HCT116 (cell line): ENCODE data around the gene NSG1. TPM values are rescaled to one million over a fixed set of nuclear protein-coding genes. Genes with fewer than 3 reads are reported as not detected.
A peak's percentile ranks its signal among the peaks of the same experiment; 100 is the strongest.

Experiments used
- ATAC-seq: fragments of 200-7000 bp; cut with Tn5 transposase; 2 replicates; pipeline ENCODE4 v1.9.1; 2020; ENCODE audit warnings: mild to moderate bottlenecking, moderate library complexity
- BruUV-seq: library from RNA; stranded (reverse); fragments of 400-500 nt; replicated peaks from 2 replicates; lab custom pipeline; 2021; lab: Mats Ljungman, UMichigan
- CTCF ChIA-PET: fragments of 300-600 bp; sonication (Branson Sonifier 250); formaldehyde crosslinking; loops from one replicate; lab custom pipeline; 2021; ENCODE audit warnings: antibody characterized with exemption; lab: Charles Lee
- POLR2A ChIA-PET: fragments of 300-600, 350-600 bp; sonication (Branson Sonifier 250); formaldehyde crosslinking; loops from one replicate; lab custom pipeline; 2021; ENCODE audit warnings: antibody characterized with exemption; lab: Charles Lee
- RAD21 ChIA-PET, 2 experiments: fragments of 300-600 bp; sonication (Branson Sonifier 250); formaldehyde crosslinking; loops; one replicate each; lab custom pipeline; 2023; ENCODE audit warnings: low total read pairs in 2 of 2; ENCODE audit not compliant: uncharacterized antibody in 2 of 2, unreplicated experiment in 2 of 2, low non-redundant PET in 1 of 2; lab: Charles Lee
- DNase-seq: peaks from one replicate; pipeline ENCODE4 v3.0.0-alpha.2; 2010; ENCODE audit warnings: low read depth, low spot score
- H2AFZ ChIP-seq: fragments of 200-600 bp; shearing (Covaris generic), sonication (generic); 2 replicates; pipeline ENCODE4 v1.6.1; 2017; ENCODE audit warnings: low read depth, mixed run types, mixed read lengths, antibody characterized with exemption, low read length; ENCODE audit not compliant: poor library complexity, severe bottlenecking
- H3K27ac ChIP-seq: 2 replicates; pipeline ENCODE4 v1.5.1; 2012; ENCODE audit warnings: low read depth, low read length
- H3K27me3 ChIP-seq: fragments of 200-600 bp; sonication (generic); 2 replicates; pipeline ENCODE4 v1.6.1; 2016; ENCODE audit warnings: mixed run types, low read length, mixed read lengths; ENCODE audit not compliant: insufficient read depth
- H3K36me3 ChIP-seq, 2 experiments: fragments of 200-500 bp in 1 of 2; fragments of 200-600 bp in 1 of 2; sonication (Bioruptor generic) in 1 of 2; sonication (generic) in 1 of 2; 2 replicates each; pipeline versions ENCODE4 v1.5.1 to v1.6.1; 2014 to 2016; ENCODE audit warnings: low read length in 2 of 2, inconsistent platforms in 1 of 2, mixed read lengths in 1 of 2, mixed run types in 1 of 2; ENCODE audit not compliant: insufficient read depth in 2 of 2, control insufficient read depth in 1 of 2
- H3K4me1 ChIP-seq, 2 experiments: fragments of 200-600 bp in 1 of 2; sonication (generic) in 1 of 2; 2 replicates each; pipeline versions ENCODE4 v1.5.1 to v1.6.1; 2012 to 2017; ENCODE audit warnings: low read length in 2 of 2, inconsistent platforms in 1 of 2, mild to moderate bottlenecking in 1 of 2, mixed read lengths in 1 of 2, mixed run types in 1 of 2, moderate library complexity in 1 of 2; ENCODE audit not compliant: insufficient read depth in 2 of 2, control insufficient read depth in 1 of 2
- H3K4me2 ChIP-seq: fragments of 200-600 bp; sonication (generic); 2 replicates; pipeline ENCODE4 v1.6.1; 2017; ENCODE audit warnings: mixed run types, low read length, mixed read lengths
- H3K4me3 ChIP-seq, 2 experiments: fragments of 200-600 bp in 1 of 2; sonication (generic) in 1 of 2; replicated peaks in 1 of 2; 2 replicates each; pipeline ENCODE4 v1.5.1; 2011 to 2016; ENCODE audit warnings: low read length in 2 of 2, control low read depth in 1 of 2, low read depth in 1 of 2, mild to moderate bottlenecking in 1 of 2, mixed read lengths in 1 of 2, mixed run types in 1 of 2
- H3K79me2 ChIP-seq: fragments of 200-600 bp; sonication (generic); 2 replicates; pipeline ENCODE4 v1.6.1; 2017; ENCODE audit warnings: mild to moderate bottlenecking, mixed run types, low read length, moderate library complexity, mixed read lengths; ENCODE audit not compliant: insufficient read depth
- H3K9ac ChIP-seq: fragments of 200-600 bp; sonication (generic); 2 replicates; pipeline ENCODE4 v1.6.1; 2016; ENCODE audit warnings: low read length, mixed read lengths
- H3K9me2 ChIP-seq: fragments of 200-600 bp; sonication (generic), shearing (Covaris generic); 2 replicates; pipeline ENCODE4 v1.6.1; 2017; ENCODE audit warnings: mixed run types, mild to moderate bottlenecking, moderate library complexity; ENCODE audit not compliant: insufficient read depth
- H3K9me3 ChIP-seq, 2 experiments: fragments of 200-500 bp in 1 of 2; fragments of 200-600 bp in 1 of 2; sonication (Bioruptor generic) in 1 of 2; sonication (generic) in 1 of 2; 2 replicates each; pipeline ENCODE4 v1.6.1; 2014 to 2017; ENCODE audit warnings: low read length in 2 of 2, mixed read lengths in 2 of 2, inconsistent platforms in 1 of 2, low read depth in 1 of 2, mild to moderate bottlenecking in 1 of 2, mixed run types in 1 of 2, moderate library complexity in 1 of 2; ENCODE audit not compliant: control insufficient read depth in 1 of 2, insufficient read depth in 1 of 2
- H4K20me1 ChIP-seq: fragments of 200-600 bp; sonication (generic), shearing (Covaris generic); 2 replicates; pipeline ENCODE4 v1.6.1; 2017; ENCODE audit warnings: mixed run types, mild to moderate bottlenecking, moderate library complexity; ENCODE audit not compliant: insufficient read depth
- ATF3 ChIP-seq: IDR thresholded peaks from 2 replicates; pipeline ENCODE4 v1.6.1; 2012
- CBX3 ChIP-seq: IDR thresholded peaks from 2 replicates; pipeline ENCODE4 v1.6.1; 2012; ENCODE audit warnings: low read depth
- CEBPB ChIP-seq: IDR thresholded peaks from 2 replicates; pipeline ENCODE4 v1.6.1; 2012; ENCODE audit warnings: low read depth
- CTCF ChIP-seq, 3 experiments: fragments of 200-600 bp in 1 of 3; sonication (generic) in 1 of 3; IDR thresholded peaks in 2 of 3; conservative IDR thresholded peaks in 1 of 3; 2 replicates each; pipeline ENCODE4 v1.5.1; 2012 to 2017; ENCODE audit warnings: low read depth in 2 of 3, low read length in 2 of 3, antibody characterized with exemption in 1 of 3, borderline replicate concordance in 1 of 3, control low read depth in 1 of 3, mild to moderate bottlenecking in 1 of 3, mixed read lengths in 1 of 3, mixed run types in 1 of 3, moderate library complexity in 1 of 3; ENCODE audit not compliant: insufficient read depth in 1 of 3
- ELF1 ChIP-seq: IDR thresholded peaks from 2 replicates; pipeline ENCODE4 v1.6.1; 2012; ENCODE audit warnings: low read depth, borderline replicate concordance
- EZH2 ChIP-seq: fragments of 200-600 bp; sonication (generic); IDR thresholded peaks from 2 replicates; pipeline ENCODE4 v1.6.1; 2017; ENCODE audit warnings: antibody characterized with exemption, mixed run types
- EZH2phosphoT487 ChIP-seq: fragments of 200-600 bp; IDR thresholded peaks from 2 replicates; pipeline ENCODE4 v1.6.1; 2018; ENCODE audit warnings: antibody characterized with exemption, borderline replicate concordance
- FOSL1 ChIP-seq: IDR thresholded peaks from 2 replicates; pipeline ENCODE4 v1.6.1; 2012; ENCODE audit warnings: low read depth
- JUND ChIP-seq: IDR thresholded peaks from 2 replicates; pipeline ENCODE4 v1.6.1; 2012
- MAX ChIP-seq: IDR thresholded peaks from 2 replicates; pipeline ENCODE4 v1.6.1; 2012
- POLR2A ChIP-seq: IDR thresholded peaks from 2 replicates; pipeline ENCODE4 v1.7.0; 2011; ENCODE audit warnings: borderline replicate concordance; ENCODE audit not compliant: insufficient read depth, insufficient read length; ENCODE audit errors: extremely low read depth
- POLR2AphosphoS5 ChIP-seq: IDR thresholded peaks from 2 replicates; pipeline ENCODE4 v1.6.1; 2011; ENCODE audit warnings: mild to moderate bottlenecking, low read depth, low read length, moderate library complexity
- RAD21 ChIP-seq: IDR thresholded peaks from 2 replicates; pipeline ENCODE4 v1.6.1; 2012; ENCODE audit warnings: low read depth, mild to moderate bottlenecking
- REST ChIP-seq: IDR thresholded peaks from 2 replicates; pipeline ENCODE4 v1.6.1; 2012; ENCODE audit warnings: low read depth
- SIN3A ChIP-seq: IDR thresholded peaks from 2 replicates; pipeline ENCODE4 v1.6.1; 2012; ENCODE audit warnings: low read depth
- SP1 ChIP-seq: IDR thresholded peaks from 2 replicates; pipeline ENCODE4 v1.6.1; 2012; ENCODE audit warnings: low read depth
- SRF ChIP-seq: IDR thresholded peaks from 2 replicates; pipeline ENCODE4 v1.6.1; 2012; ENCODE audit warnings: low read depth
- TCF7L2 ChIP-seq: IDR thresholded peaks from 2 replicates; pipeline ENCODE4 v1.7.0; 2011; ENCODE audit warnings: borderline replicate concordance, inconsistent platforms; ENCODE audit not compliant: insufficient read depth, insufficient read length; ENCODE audit errors: extremely low read depth
- ZFX ChIP-seq: fragments of 450-650 bp; IDR thresholded peaks from 2 replicates; pipeline ENCODE4 v1.6.1; 2017
- ZNF274 ChIP-seq: fragments of 200-500 bp; sonication (Bioruptor generic); IDR thresholded peaks from 2 replicates; pipeline ENCODE4 v1.6.1; 2014; ENCODE audit warnings: mild to moderate bottlenecking, low read depth, low read length, inconsistent platforms
- intact Hi-C: fragments of 100-400 bp; cut with micrococcal nuclease; formaldehyde crosslinking; loops from 2 replicates; pipeline ENCODE4 v1.10.0; 2022
- total RNA-seq: library from RNA; stranded (reverse); gene quantifications from one replicate; pipeline ENCODE4 v1.2.1, GENCODE V29; 2021; ENCODE audit not compliant: unreplicated experiment

NSG1 gene
- total RNA-seq, 1 experiment from 2014 or later, result 0.12 TPM

GRCh38 chr4:4426511-4427120 lies 39.7 kb downstream of the NSG1 start:
- intact Hi-C loops, result no loop called here
- RAD21 ChIA-PET, result no interaction called here
- H3K4me3 ChIP-seq, result no peak overlapping the region

More at GRCh38 chr4:4426511-4427120, 39.7 kb downstream of the NSG1 start:
- POLR2A ChIA-PET, result no interaction called here
- Histone ChIP-seq H3K4me2 (peak overlapping the region; percentile 18; the same call in 1 of the 2 replicates), H3K36me3 (no peaks in the 10 kb centered on the region; a peak in 1 of 4 replicates), H2AFZ (no peak overlapping the region), H3K4me1 (peaks cover 0 to 27% of the 10 kb centered on the region in 2 experiments; a peak in 1 of 4 replicates), H4K20me1 (no peaks in the 10 kb centered on the region), H3K27me3 (no peaks in the 10 kb centered on the region), H3K9me2 (no peaks in the 10 kb centered on the region), H3K27ac (no peak overlapping the region), H3K9me3 (no peaks in the 10 kb centered on the region), H3K79me2 (no peaks in the 10 kb centered on the region), H3K9ac (no peak overlapping the region)
- BruUV-seq, result no TSS peak
- TF ChIP-seq MAX (no peak), FOSL1 (no peak), TCF7L2 (no peak), ATF3 (no peak), SP1 (no peak), SRF (no peak), ZFX (no peak), CEBPB (no peak), POLR2A (no peak), REST (no peak), EZH2 (no peak), SIN3A (no peak), CBX3 (no peak), POLR2AphosphoS5 (no peak), CTCF (IDR thresholded peaks at IDR 0.05 in 2 of 3, conservative IDR thresholded peaks at IDR 0.05 in 1 of 3; ENCODE audit: borderline replicate concordance in 1 of 3, insufficient read depth in 1 of 3, low read depth in 2 of 3, low read length in 2 of 3) (no peak), RAD21 (no peak), JUND (no peak), ELF1 (no peak), EZH2phosphoT487 (no peak), ZNF274 (no peak)
- no peak for DNase-seq
- CTCF ChIA-PET, result no interaction called here
- no peak for ATAC-seq
